Prostate gland (tissue), 2 donors: Measurements from ENCODE around the gene BICD1.

Experiments used
- POLR2A ChIP-seq: fragments of 450-650 bp; IDR thresholded peaks from one replicate; pipeline ENCODE4 v1.6.1; 2016; ENCODE audit warnings: antibody characterized with exemption, mild to moderate bottlenecking
- TF ChIP-seq, protein P1 (sequence below), 4 experiments: fragments of 200-600 bp in 2 of 4; fragments of 450-650 bp in 2 of 4; sonication (generic) in 2 of 4; IDR thresholded peaks; 1 replicate in 3 of 4; 2 replicates in 1 of 4; pipeline ENCODE4 v1.5.1; 2016 to 2019; ENCODE audit warnings: antibody characterized with exemption in 4 of 4, mild to moderate bottlenecking in 2 of 4, moderate library complexity in 2 of 4

- TF ChIP-seq, protein P1, sequence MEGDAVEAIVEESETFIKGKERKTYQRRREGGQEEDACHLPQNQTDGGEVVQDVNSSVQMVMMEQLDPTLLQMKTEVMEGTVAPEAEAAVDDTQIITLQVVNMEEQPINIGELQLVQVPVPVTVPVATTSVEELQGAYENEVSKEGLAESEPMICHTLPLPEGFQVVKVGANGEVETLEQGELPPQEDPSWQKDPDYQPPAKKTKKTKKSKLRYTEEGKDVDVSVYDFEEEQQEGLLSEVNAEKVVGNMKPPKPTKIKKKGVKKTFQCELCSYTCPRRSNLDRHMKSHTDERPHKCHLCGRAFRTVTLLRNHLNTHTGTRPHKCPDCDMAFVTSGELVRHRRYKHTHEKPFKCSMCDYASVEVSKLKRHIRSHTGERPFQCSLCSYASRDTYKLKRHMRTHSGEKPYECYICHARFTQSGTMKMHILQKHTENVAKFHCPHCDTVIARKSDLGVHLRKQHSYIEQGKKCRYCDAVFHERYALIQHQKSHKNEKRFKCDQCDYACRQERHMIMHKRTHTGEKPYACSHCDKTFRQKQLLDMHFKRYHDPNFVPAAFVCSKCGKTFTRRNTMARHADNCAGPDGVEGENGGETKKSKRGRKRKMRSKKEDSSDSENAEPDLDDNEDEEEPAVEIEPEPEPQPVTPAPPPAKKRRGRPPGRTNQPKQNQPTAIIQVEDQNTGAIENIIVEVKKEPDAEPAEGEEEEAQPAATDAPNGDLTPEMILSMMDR (IDR thresholded peaks at IDR 0.05), result no peak
- no peak for TF ChIP-seq POLR2A
These were observed 34.5 kb upstream of the BICD1 start for GRCh38 chr12:32072102-32072501.
